ENCODE data around the gene HEG1. TPM values are rescaled to one million over a fixed set of nuclear protein-coding genes. Genes with fewer than 3 reads are reported as not detected.

The HEG1 gene
- total and polyA plus RNA-seq, 7 donors, result 0.92 to 61.6 (median 24.5) TPM

GRCh38 chr3:124951511-124952281 lies 104.1 kb downstream of the HEG1 start:
- Histone ChIP-seq H3K4me3 (no peak overlapping the region), H3K4me1 (no peaks in the 10 kb centered on the region), H3K9me3 (no peaks in the 10 kb centered on the region), H3K27ac (no peak overlapping the region), H3K27me3 (no peaks in the 10 kb centered on the region), H3K36me3 (no peaks in the 10 kb centered on the region)
- no peak for DNase-seq
- TF ChIP-seq POLR2AphosphoS5 (IDR thresholded peaks at IDR 0.05) (no peak), EP300 (IDR thresholded peaks at IDR 0.05) (no peak), POLR2A (IDR thresholded peaks at IDR 0.05) (no peak), CTCF (IDR thresholded peaks at IDR 0.05) (no peak)
- intact Hi-C loops (cut with DNase I), result no loop called here
- WGBS, 2 donors, result 22 to 68% methylated on average over 8 of the region's 8 CpGs

DNA sequence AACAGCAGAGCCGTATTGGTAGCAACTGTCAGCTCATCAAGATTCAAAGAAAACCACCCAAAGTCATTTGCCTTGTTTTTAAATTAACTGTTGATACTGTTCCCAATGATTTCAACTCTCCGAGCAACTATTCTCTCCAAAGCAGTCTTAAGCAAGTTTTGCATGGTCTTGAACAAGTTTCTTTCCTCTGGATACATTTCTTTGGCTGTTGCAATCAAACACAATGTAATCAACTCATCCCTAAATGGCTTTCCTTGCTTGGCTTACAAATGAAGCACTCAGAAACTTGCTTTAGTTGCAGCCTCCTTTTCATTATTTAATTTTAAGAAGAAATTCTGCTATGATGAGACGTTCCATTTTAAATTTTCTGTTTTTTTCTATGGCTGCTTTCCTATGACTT lies 105.8 kb downstream of the HEG1 start:
- no peaks in the 10 kb centered on the region for H3K9me3 ChIP-seq
- TF ChIP-seq EP300 (IDR thresholded peaks at IDR 0.05), result no peak
- no peak for TF ChIP-seq POLR2AphosphoS5 (IDR thresholded peaks at IDR 0.05)
- TF ChIP-seq CTCF (IDR thresholded peaks at IDR 0.05), result no peak
- no peak for TF ChIP-seq POLR2A (IDR thresholded peaks at IDR 0.05)
- no peaks in the 10 kb centered on the region for H3K36me3 ChIP-seq
- DNase-seq, result no peak
- WGBS, 2 donors, result 82 to 86% methylated on average over 3 of the region's 3 CpGs
- no peaks in the 10 kb centered on the region for H3K4me1 ChIP-seq
- intact Hi-C loops (cut with DNase I), result no loop called here
- no peak overlapping the region for H3K27ac ChIP-seq
- H3K27me3 ChIP-seq, result no peaks in the 10 kb centered on the region
- H3K4me3 ChIP-seq, result no peak overlapping the region

DNA sequence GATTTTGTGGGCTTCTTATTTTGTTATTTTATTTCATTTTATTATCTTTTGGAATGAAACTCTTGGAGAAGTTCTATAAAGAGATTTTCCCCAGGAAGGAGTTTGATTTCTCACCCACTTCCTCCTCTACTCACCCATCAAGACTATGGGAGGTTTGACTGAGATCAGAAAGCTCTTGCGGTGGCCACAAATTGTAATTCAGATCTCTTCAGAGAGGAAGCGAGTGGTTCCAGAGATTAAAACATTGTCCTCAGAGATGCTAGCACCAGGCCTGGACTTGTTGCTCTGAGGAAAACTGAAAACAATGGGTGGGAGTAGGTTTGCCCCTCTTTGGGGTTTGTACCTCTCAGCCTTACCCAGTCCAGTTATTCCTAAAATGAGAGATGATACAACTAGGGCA lies 113.2 kb downstream of the HEG1 start:
- Histone ChIP-seq H3K36me3 (no peaks in the 10 kb centered on the region), H3K27me3 (no peaks in the 10 kb centered on the region), H3K4me1 (no peaks in the 10 kb centered on the region), H3K9me3 (no peaks in the 10 kb centered on the region), H3K27ac (no peak overlapping the region), H3K4me3 (no peak overlapping the region)
- no peak for DNase-seq
- TF ChIP-seq POLR2A (IDR thresholded peaks at IDR 0.05) (no peak), CTCF (IDR thresholded peaks at IDR 0.05) (no peak), EP300 (IDR thresholded peaks at IDR 0.05) (no peak), POLR2AphosphoS5 (IDR thresholded peaks at IDR 0.05) (no peak)
- intact Hi-C loops (cut with DNase I), result no loop called here
- 91 to 92% methylated on average over 2 of the region's 2 CpGs for WGBS, 2 donors

- no peaks in the 10 kb centered on the region for H3K36me3 ChIP-seq
- no peaks in the 10 kb centered on the region for H3K4me1 ChIP-seq
- H3K27ac ChIP-seq, result no peak overlapping the region
- TF ChIP-seq POLR2A (IDR thresholded peaks at IDR 0.05) (no peak), CTCF (IDR thresholded peaks at IDR 0.05) (no peak), EP300 (IDR thresholded peaks at IDR 0.05) (no peak), POLR2AphosphoS5 (IDR thresholded peaks at IDR 0.05) (no peak)
- H3K9me3 ChIP-seq, result no peaks in the 10 kb centered on the region
- no peak overlapping the region for H3K4me3 ChIP-seq
- intact Hi-C loops (cut with DNase I), result no loop called here
- WGBS, 2 donors, result 69 to 89% methylated on average over 12 of the region's 12 CpGs
- DNase-seq, result no peak
- H3K27me3 ChIP-seq, result no peaks in the 10 kb centered on the region
These were observed 114.0 kb downstream of the HEG1 start for GRCh38 chr3:124941771-124942170.

DNA sequence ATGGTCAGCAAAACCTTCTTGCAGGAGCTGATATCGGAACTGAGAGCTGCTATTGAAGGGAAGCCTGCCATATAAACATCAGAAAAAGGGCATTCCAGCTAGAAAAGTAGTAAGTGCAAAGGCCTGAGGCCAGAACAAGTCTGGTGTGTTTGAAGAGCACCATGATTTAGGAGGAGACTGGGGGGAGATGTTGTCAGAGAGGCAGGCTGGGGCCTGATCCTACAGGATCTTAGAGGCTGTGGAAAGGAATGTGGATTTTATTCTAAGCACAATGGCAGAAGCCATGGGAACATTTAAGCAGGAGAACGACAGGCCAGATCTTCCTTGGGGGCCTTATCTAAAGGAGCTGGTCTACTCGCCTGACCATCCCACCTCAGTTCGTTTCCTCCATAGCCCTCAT lies 116.1 kb downstream of the HEG1 start:
- Histone ChIP-seq H3K4me3 (no peak overlapping the region), H3K27ac (no peak overlapping the region), H3K27me3 (no peaks in the 10 kb centered on the region), H3K4me1 (no peaks in the 10 kb centered on the region), H3K9me3 (no peaks in the 10 kb centered on the region), H3K36me3 (no peaks in the 10 kb centered on the region)
- intact Hi-C loops (cut with DNase I), result no loop called here
- no peak for TF ChIP-seq EP300 (IDR thresholded peaks at IDR 0.05)
- no peak for TF ChIP-seq CTCF (IDR thresholded peaks at IDR 0.05)
- no peak for TF ChIP-seq POLR2A (IDR thresholded peaks at IDR 0.05)
- no peak for TF ChIP-seq POLR2AphosphoS5 (IDR thresholded peaks at IDR 0.05)
- no peak for DNase-seq
- WGBS, 2 donors, result 91 to 93% methylated on average over 4 of the region's 4 CpGs

Measured in sigmoid colon (tissue), 7 donors.